Measurements from ENCODE around the gene MOB2.

The MOB2 gene

DNA sequence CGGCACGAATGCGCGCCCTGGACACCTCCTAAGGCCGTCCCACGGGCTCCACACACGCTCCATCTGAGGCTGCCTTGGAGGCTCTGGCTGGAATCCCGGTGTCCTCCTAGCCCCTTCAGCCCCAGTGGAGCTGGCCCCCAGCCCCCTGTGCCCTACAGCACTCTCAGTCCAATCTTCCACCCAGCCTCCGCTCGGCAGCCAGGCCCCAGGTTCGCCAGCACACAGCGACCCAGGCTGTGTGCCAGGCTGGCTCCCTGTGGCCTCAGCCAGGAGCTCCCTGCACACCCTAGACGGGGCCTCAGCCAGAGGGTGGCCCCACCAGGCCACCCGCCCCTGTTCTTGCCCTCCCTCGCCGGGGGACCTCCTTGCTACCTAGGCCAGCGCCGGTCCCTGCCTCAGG lies 18.6 kb downstream of the MOB2 start:
- Mint-ChIP-seq H3K4me1 (peaks cover 30% of the 10 kb centered on the region), H3K27ac (no peak overlapping the region), H3K4me3 (no peak overlapping the region), H3K9me3 (peaks cover 3% of the 10 kb centered on the region), H3K36me3 (ENCODE audit: low read depth) (peaks cover 10% of the 10 kb centered on the region), H3K27me3 (ENCODE audit: low read depth, poor library complexity) (peaks cover 2% of the 10 kb centered on the region)
- TF ChIP-seq, protein P1, sequence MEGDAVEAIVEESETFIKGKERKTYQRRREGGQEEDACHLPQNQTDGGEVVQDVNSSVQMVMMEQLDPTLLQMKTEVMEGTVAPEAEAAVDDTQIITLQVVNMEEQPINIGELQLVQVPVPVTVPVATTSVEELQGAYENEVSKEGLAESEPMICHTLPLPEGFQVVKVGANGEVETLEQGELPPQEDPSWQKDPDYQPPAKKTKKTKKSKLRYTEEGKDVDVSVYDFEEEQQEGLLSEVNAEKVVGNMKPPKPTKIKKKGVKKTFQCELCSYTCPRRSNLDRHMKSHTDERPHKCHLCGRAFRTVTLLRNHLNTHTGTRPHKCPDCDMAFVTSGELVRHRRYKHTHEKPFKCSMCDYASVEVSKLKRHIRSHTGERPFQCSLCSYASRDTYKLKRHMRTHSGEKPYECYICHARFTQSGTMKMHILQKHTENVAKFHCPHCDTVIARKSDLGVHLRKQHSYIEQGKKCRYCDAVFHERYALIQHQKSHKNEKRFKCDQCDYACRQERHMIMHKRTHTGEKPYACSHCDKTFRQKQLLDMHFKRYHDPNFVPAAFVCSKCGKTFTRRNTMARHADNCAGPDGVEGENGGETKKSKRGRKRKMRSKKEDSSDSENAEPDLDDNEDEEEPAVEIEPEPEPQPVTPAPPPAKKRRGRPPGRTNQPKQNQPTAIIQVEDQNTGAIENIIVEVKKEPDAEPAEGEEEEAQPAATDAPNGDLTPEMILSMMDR (IDR thresholded peaks at IDR 0.05): no peak
- no peak for DNase-seq

DNA sequence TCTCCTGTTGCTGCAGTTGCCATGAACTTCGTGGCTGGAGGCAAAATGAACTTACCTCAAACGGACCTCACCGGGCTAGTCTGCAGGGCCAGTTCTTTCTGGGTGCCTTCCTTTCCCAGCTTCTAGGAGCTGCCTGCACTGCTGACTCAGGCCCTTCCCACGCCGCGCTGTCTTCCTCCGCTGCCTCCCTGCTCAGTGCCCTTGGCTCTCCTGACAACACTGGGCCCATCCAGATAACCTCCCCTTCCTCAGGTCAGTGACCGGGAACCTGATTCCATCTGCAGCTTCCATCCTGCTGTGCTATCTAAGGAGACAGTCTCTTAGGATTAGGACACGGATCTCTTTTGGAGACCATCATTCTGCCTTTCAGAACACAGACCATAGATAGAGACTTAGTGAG lies 19.3 kb downstream of the MOB2 start:
- TF ChIP-seq, protein P1 (IDR thresholded peaks at IDR 0.05): no peak
- H3K27me3 Mint-ChIP-seq (ENCODE audit: low read depth, poor library complexity): peaks cover 2% of the 10 kb centered on the region
- peaks cover 3% of the 10 kb centered on the region for H3K9me3 Mint-ChIP-seq
- H3K4me3 Mint-ChIP-seq: peak overlapping the region; percentile 19
- DNase-seq: peak; percentile 49
- H3K4me1 Mint-ChIP-seq: peaks cover 30% of the 10 kb centered on the region
- peak overlapping the region; percentile 44 for H3K27ac Mint-ChIP-seq
- H3K36me3 Mint-ChIP-seq (ENCODE audit: low read depth): peaks cover 10% of the 10 kb centered on the region

DNA sequence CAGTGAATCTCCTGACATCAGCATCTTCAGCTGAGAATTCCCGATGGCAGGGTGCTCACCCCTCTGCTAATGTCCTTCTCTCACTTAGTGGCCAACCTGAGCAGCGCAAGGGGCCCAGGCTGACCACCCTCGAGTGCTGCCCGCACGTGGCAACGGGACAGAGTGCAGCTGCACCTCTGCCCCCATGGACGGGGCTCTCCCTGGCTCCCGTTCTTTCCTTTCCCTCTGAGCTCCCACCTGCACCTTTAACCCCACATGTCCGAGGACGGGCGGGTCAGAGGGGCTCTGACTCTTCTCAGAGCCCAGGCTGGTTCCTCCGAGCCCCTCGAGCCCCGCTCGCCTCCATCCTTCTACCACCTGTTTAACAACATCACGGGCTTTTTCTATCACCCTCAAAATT lies 19.8 kb downstream of the MOB2 start:
- Mint-ChIP-seq H3K4me1 (peaks cover 32% of the 10 kb centered on the region), H3K4me3 (peak overlapping the region; percentile 19), H3K27ac (peak overlapping the region; percentile 44), H3K9me3 (peaks cover 3% of the 10 kb centered on the region), H3K36me3 (ENCODE audit: low read depth) (peaks cover 10% of the 10 kb centered on the region), H3K27me3 (ENCODE audit: low read depth, poor library complexity) (peaks cover 2% of the 10 kb centered on the region)
- DNase-seq: no peak
- TF ChIP-seq, protein P1 (IDR thresholded peaks at IDR 0.05): no peak

DNA sequence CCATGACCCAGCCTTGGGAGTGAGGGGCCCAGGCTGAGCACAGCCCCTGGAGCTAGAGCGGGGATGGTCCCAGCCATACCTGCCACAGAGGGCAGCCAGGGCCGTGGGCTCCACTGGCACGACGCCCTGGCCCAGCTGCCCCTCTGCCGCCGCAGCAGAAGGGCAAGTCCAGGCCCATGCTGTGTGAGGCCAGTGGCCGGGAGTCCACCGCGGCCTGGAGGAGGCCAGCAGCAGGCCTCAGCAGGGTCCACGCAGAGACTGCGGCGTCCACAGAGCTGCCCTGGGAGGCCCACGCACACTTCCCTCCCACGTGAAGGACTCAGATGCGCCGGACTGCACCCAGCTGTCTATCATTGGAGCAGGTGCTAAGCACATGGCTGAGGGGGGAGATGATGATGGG lies 23.5 kb downstream of the MOB2 start:
- Mint-ChIP-seq H3K4me3 (no peak overlapping the region), H3K27me3 (ENCODE audit: low read depth, poor library complexity) (peaks cover 2% of the 10 kb centered on the region), H3K9me3 (peaks cover 3% of the 10 kb centered on the region), H3K36me3 (ENCODE audit: low read depth) (peaks cover 10% of the 10 kb centered on the region), H3K27ac (no peak overlapping the region), H3K4me1 (peaks cover 45% of the 10 kb centered on the region)
- TF ChIP-seq, protein P1 (IDR thresholded peaks at IDR 0.05): no peak
- DNase-seq: no peak

DNA sequence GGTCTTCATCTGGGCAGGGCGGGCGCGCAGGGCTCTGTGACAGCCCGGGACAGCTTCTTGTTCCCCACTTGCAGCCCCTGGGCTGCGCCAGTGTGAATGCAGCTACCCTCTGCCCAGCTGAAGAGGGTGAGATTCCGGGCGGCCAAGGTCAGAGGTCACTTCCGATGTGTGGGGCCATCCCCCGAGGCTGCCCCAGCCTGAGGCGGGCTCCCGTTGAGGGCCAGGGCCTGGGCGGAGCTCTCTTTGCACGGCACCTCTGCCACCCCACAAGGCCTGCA lies 23.9 kb downstream of the MOB2 start:
- H3K4me3 Mint-ChIP-seq: no peak overlapping the region
- peaks cover 43% of the 10 kb centered on the region for H3K4me1 Mint-ChIP-seq
- H3K27ac Mint-ChIP-seq: no peak overlapping the region
- H3K9me3 Mint-ChIP-seq: peaks cover 3% of the 10 kb centered on the region
- TF ChIP-seq, protein P1 (IDR thresholded peaks at IDR 0.05): no peak
- peaks cover 10% of the 10 kb centered on the region for H3K36me3 Mint-ChIP-seq (ENCODE audit: low read depth)
- peaks cover 2% of the 10 kb centered on the region for H3K27me3 Mint-ChIP-seq (ENCODE audit: low read depth, poor library complexity)
- DNase-seq: no peak

DNA sequence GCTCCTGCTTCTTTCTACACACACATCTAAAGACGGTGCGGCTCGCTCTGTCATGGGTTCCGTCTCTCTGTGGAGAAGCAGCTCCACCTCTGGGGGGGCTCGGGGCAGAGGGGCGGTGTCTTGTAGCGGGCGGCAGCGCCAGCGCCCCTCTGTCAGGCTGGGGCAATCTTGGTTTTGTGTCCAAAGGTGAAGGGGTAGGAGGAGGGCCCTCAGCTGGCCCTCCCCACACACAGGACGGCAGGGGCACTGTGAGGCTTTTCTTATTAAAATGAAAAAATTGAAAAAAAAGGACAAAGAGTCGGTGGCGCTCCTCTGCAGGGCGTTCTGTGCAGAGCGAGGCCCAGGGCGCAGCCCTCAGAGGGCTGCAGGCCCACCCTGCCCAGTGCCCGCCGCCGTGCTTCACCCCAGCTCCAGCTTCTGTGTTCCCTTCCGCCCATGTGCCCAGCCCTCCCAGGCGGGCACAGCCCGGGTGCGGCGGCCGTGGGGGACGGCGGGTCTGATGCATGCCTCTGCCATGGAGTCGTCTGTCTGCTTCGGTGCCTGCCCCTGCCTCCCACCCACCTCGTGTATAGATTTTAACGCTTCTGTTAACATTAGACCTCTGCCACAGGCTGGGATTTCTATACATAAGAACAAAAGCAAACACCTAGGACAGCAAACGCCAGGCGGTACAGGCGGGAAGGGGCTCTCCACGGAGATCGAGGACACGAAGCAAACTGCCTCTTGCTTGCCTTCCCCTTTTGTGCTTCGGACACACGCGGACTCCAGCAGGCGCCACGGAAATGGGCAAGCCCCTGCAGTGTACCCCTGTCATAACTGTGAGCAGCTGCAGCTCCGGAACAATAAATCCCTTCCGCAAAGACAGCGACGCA lies 24.5 kb downstream of the MOB2 start:
- H3K9me3 Mint-ChIP-seq: peaks cover 3% of the 10 kb centered on the region
- peaks cover 2% of the 10 kb centered on the region for H3K27me3 Mint-ChIP-seq (ENCODE audit: low read depth, poor library complexity)
- H3K36me3 Mint-ChIP-seq (ENCODE audit: low read depth): peaks cover 10% of the 10 kb centered on the region
- peaks cover 38% of the 10 kb centered on the region for H3K4me1 Mint-ChIP-seq
- no peak for DNase-seq
- no peak overlapping the region for H3K4me3 Mint-ChIP-seq
- TF ChIP-seq, protein P1 (IDR thresholded peaks at IDR 0.05): no peak
- peak overlapping the region; percentile 85 for H3K27ac Mint-ChIP-seq
